Measurements from ENCODE around the gene C2CD3.

DNA sequence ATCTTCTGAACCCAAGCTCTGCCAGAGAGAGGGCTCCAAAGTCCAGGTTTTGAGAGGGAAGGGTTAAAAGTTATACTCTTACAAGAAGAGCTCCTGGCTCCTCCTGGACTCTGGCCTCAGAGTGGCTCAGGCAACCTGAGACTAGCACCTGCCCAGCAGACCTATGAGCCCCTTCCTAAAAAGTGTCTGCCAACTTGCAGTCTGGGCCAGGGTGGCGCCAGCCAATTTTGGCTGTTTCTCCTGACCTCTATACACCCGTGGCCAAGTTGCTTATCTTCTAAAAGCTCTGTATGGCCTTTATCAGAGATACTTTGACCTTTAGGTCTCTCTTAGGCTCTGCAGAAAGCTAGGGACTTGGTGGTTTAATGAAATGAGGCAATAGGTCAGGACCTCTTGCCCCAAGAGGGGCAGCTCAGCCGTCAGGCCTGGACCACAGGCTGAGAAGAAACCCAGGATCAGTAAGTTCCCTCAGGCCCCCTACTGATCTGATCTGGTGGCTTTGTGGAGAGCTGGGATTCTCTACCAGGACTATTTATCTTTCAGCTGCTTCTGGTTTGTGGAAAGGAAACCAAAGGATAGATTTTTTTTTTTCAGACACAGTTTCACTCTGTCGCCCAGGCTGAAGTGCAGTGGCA is 151.6 kb downstream of the C2CD3 start:
- no peak for TF ChIP-seq POLR2AphosphoS5 (IDR thresholded peaks at IDR 0.05; ENCODE audit: low read depth, low read length)
- TF ChIP-seq, protein P1, sequence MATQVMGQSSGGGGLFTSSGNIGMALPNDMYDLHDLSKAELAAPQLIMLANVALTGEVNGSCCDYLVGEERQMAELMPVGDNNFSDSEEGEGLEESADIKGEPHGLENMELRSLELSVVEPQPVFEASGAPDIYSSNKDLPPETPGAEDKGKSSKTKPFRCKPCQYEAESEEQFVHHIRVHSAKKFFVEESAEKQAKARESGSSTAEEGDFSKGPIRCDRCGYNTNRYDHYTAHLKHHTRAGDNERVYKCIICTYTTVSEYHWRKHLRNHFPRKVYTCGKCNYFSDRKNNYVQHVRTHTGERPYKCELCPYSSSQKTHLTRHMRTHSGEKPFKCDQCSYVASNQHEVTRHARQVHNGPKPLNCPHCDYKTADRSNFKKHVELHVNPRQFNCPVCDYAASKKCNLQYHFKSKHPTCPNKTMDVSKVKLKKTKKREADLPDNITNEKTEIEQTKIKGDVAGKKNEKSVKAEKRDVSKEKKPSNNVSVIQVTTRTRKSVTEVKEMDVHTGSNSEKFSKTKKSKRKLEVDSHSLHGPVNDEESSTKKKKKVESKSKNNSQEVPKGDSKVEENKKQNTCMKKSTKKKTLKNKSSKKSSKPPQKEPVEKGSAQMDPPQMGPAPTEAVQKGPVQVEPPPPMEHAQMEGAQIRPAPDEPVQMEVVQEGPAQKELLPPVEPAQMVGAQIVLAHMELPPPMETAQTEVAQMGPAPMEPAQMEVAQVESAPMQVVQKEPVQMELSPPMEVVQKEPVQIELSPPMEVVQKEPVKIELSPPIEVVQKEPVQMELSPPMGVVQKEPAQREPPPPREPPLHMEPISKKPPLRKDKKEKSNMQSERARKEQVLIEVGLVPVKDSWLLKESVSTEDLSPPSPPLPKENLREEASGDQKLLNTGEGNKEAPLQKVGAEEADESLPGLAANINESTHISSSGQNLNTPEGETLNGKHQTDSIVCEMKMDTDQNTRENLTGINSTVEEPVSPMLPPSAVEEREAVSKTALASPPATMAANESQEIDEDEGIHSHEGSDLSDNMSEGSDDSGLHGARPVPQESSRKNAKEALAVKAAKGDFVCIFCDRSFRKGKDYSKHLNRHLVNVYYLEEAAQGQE (IDR thresholded peaks at IDR 0.05; ENCODE audit: insufficient read depth in 1 of 2, low read depth in 2 of 2, low read length in 2 of 2), result no peak
- TF ChIP-seq TAF1 (IDR thresholded peaks at IDR 0.05; ENCODE audit: borderline replicate concordance, insufficient read depth, low read length), result no peak
